ENCODE data around the gene PSMD1.

The PSMD1 gene

DNA sequence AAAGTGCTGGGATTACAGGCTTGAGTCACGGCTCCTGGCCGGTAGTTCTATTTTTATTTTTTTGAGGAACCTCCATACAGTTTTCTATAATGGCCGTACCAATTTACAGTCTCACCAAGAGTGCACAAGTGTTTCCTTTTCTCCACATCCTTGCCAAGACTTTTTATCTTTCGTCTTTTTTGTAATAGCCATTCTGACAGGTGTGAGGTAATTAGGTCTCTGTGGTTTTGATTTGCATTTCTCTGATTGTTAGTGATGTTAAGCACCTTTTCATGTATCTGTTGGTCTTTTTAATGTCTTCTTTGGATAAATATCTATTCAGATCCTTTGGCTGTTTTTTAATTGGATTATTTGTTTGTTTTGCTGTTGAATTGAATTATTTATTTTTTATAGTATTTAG is 151.1 kb downstream of the PSMD1 start:
- no peak for DNase-seq (ENCODE audit: low spot score)

DNA sequence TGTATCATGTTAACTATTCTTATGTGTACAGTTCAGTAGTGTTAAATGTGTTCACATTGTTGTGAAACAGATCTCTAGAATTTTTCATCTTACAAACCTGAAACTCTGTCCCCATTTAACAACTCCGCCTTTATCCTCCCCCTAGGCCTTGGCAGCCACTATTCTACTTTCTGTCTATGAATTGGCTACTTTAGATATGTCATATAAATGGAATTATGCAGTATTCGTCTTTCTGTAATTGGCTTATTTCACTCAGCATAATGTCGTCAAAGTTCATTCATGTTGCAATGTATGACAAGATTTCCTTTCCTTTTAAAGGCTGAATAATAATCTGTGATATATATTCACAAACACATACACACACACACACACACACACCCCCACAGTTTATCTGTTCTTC is 154.1 kb downstream of the PSMD1 start:
- DNase-seq (ENCODE audit: low spot score): no peak

GRCh38 chr2:231211486-231211885 is 154.8 kb downstream of the PSMD1 start:
- no peak for DNase-seq (ENCODE audit: low spot score)

DNA sequence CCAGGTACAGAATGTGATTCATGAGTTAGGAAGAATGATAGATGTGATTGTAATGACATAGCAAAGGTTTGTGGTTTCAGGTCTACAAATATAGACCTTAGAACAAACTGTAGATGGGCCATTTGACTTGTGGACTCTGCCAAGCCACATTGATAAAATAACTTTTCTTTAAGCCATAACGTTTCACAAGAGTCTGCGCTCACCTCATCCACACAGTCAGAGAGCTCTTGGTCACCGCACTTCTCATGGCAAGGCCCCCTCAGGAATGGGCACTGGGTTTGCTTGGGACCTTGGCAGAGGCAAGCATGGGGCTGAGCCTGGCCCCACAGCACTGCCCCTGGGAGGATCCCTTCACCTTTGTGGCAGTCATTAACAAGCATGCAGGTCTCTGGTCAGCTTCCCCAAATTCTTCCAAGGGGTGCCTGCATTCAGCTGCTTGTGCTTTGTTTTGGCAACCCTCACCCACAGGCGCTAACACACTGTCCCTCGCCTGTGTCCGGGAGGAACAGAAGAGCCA is 155.7 kb downstream of the PSMD1 start:
- DNase-seq (ENCODE audit: low spot score): peak; percentile 50

GRCh38 chr2:231213931-231214642 is 157.4 kb downstream of the PSMD1 start:
- no peak for DNase-seq (ENCODE audit: low spot score)

DNA sequence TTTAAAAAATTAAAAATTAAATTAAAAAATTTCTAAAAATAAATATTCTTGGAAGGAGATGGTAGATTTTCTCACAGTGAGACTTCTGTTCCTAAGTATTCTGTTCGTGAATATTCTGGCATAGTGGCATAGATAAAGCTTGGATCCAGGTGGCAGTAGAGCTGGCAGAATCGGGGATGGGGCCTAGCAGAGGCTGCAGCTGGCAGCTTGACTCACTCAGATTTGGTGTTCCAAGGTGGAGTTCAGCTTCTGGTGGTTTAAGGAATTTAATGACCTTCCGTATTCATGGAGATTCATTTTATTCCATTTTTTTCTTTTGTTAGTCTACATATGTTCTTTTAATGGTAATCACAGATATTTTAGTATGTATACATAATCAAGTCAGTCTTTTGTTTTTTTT is 161.7 kb downstream of the PSMD1 start:
- DNase-seq (ENCODE audit: low spot score): no peak

DNA sequence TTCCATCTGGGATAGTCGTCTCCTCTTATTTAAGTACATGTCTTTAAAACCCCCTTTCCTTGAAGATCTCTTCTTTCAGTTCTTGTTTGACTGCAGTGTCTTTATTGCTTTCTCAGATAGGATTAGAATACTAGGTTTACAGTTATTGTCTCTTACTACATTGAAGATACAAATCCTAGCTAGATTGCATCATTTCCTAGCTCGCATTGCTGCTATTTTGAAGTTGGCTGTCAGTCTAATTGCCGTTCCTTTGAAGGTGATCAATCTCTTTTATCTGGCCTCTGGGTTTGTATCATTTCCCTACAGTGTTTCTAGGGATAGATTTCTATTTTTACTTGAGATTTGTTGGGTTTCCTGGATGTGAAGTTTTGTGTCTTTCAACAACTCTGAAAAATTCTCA is 162.6 kb downstream of the PSMD1 start:
- DNase-seq (ENCODE audit: low spot score): no peak

GRCh38 chr2:231221761-231222160 is 165.1 kb downstream of the PSMD1 start:
- DNase-seq (ENCODE audit: low spot score): peak; percentile 22
